HepG2 (cell line): Measurements from ENCODE around the gene KCNJ6.
"Not testable (repeated sequence)": the region's sequence is repeated elsewhere in the genome, so short reads cannot be mapped to it uniquely, and the experiment has no call there.

Source experiments
- FIP1L1 ChIP-seq: fragments of 200-400 bp; formaldehyde crosslinking; IDR thresholded peaks from 2 replicates; pipeline ENCODE4 v1.6.1; 2018; ENCODE audit warnings: low read depth, mild to moderate bottlenecking, low read length, moderate library complexity, borderline replicate concordance; ENCODE audit not compliant: insufficient read depth
- FOSL1 ChIP-seq: sonication (generic); formaldehyde crosslinking; IDR thresholded peaks from 2 replicates; pipeline ENCODE4 v1.9.0; 2021; ENCODE audit warnings: missing genetic modification reagents, borderline replicate concordance
- JUNB ChIP-seq: sonication (generic); formaldehyde crosslinking; IDR thresholded peaks from 2 replicates; pipeline ENCODE4 v1.8.0; 2022; ENCODE audit warnings: missing genetic modification reagents, mild to moderate bottlenecking, borderline replicate concordance
- SP140L ChIP-seq: sonication (generic); formaldehyde crosslinking; IDR thresholded peaks from 2 replicates; pipeline ENCODE4 v1.4.0; 2020; ENCODE audit warnings: missing genetic modification reagents, borderline replicate concordance
- ZFP82 ChIP-seq: sonication (generic); formaldehyde crosslinking; IDR thresholded peaks from 2 replicates; pipeline ENCODE4 v1.5.1; 2020; ENCODE audit warnings: mild to moderate bottlenecking, missing genetic modification reagents, borderline replicate concordance
- ZSCAN29 ChIP-seq: sonication (generic); formaldehyde crosslinking; conservative IDR thresholded peaks from 2 replicates; pipeline ENCODE4 v1.4.0; 2020; ENCODE audit warnings: mild to moderate bottlenecking, missing genetic modification reagents
- TF ChIP-seq, protein P1 (sequence below): sonication (generic); formaldehyde crosslinking; IDR thresholded peaks from 2 replicates; pipeline ENCODE4 v1.5.0; 2020; ENCODE audit warnings: mild to moderate bottlenecking, missing genetic modification reagents, moderate library complexity
- TF ChIP-seq, protein P2 (sequence below): sonication (generic); formaldehyde crosslinking; IDR thresholded peaks from 2 replicates; pipeline ENCODE4 v1.8.0; 2022; ENCODE audit warnings: missing genetic modification reagents, mild to moderate bottlenecking, moderate library complexity, borderline replicate concordance
- TF ChIP-seq, protein P3 (sequence below): IDR thresholded peaks from 2 replicates; pipeline ENCODE4 v1.6.1; 2016; ENCODE audit warnings: low read depth

DNA sequence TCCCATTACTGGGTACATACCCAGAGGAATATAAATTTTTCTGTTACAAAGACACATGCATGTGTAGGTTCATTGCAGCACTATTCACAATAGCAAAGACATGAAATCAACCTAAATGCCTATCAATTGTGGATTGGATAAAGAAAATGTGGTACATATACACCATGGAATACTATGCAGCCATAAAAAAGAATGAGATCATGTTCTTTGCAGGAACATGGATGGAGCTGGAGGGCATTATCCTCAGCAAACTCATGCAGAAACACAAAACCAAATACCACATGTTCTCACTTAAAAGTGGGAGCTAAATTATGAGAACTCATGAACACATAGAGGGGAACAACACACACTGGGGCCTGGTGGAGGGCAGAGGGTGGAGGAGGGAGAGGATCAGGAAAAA lies 272.4 kb downstream of the KCNJ6 start:
- TF ChIP-seq, protein P1, sequence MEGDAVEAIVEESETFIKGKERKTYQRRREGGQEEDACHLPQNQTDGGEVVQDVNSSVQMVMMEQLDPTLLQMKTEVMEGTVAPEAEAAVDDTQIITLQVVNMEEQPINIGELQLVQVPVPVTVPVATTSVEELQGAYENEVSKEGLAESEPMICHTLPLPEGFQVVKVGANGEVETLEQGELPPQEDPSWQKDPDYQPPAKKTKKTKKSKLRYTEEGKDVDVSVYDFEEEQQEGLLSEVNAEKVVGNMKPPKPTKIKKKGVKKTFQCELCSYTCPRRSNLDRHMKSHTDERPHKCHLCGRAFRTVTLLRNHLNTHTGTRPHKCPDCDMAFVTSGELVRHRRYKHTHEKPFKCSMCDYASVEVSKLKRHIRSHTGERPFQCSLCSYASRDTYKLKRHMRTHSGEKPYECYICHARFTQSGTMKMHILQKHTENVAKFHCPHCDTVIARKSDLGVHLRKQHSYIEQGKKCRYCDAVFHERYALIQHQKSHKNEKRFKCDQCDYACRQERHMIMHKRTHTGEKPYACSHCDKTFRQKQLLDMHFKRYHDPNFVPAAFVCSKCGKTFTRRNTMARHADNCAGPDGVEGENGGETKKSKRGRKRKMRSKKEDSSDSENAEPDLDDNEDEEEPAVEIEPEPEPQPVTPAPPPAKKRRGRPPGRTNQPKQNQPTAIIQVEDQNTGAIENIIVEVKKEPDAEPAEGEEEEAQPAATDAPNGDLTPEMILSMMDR (CRISPR knock-in tag) = not testable (repeated sequence)
- not testable (repeated sequence) for TF ChIP-seq JUNB (CRISPR knock-in tag); SP140L (CRISPR knock-in tag); FOSL1 (CRISPR knock-in tag); ZSCAN29 (CRISPR knock-in tag); ZFP82 (CRISPR knock-in tag); FIP1L1
- TF ChIP-seq, protein P2, sequence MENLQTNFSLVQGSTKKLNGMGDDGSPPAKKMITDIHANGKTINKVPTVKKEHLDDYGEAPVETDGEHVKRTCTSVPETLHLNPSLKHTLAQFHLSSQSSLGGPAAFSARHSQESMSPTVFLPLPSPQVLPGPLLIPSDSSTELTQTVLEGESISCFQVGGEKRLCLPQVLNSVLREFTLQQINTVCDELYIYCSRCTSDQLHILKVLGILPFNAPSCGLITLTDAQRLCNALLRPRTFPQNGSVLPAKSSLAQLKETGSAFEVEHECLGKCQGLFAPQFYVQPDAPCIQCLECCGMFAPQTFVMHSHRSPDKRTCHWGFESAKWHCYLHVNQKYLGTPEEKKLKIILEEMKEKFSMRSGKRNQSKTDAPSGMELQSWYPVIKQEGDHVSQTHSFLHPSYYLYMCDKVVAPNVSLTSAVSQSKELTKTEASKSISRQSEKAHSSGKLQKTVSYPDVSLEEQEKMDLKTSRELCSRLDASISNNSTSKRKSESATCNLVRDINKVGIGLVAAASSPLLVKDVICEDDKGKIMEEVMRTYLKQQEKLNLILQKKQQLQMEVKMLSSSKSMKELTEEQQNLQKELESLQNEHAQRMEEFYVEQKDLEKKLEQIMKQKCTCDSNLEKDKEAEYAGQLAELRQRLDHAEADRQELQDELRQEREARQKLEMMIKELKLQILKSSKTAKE (CRISPR knock-in tag) = not testable (repeated sequence)
- TF ChIP-seq, protein P3, sequence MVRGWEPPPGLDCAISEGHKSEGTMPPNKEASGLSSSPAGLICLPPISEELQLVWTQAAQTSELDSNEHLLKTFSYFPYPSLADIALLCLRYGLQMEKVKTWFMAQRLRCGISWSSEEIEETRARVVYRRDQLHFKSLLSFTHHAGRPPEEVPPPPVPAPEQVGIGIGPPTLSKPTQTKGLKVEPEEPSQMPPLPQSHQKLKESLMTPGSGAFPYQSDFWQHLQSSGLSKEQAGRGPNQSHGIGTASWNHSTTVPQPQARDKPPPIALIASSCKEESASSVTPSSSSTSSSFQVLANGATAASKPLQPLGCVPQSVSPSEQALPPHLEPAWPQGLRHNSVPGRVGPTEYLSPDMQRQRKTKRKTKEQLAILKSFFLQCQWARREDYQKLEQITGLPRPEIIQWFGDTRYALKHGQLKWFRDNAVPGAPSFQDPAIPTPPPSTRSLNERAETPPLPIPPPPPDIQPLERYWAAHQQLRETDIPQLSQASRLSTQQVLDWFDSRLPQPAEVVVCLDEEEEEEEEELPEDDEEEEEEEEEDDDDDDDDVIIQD (CRISPR knock-in tag) = not testable (repeated sequence)
